H1 (cell line): Measurements from ENCODE around the gene PGLYRP2. TPM values are rescaled to one million over a fixed set of nuclear protein-coding genes. Genes with fewer than 3 reads are reported as not detected.
A peak's percentile ranks its signal among the peaks of the same experiment; 100 is the strongest.

ENCODE experiments used
- CTCF ChIA-PET: fragments of 300-600 bp; sonication (Branson Sonifier 250); formaldehyde crosslinking; loops from one replicate; lab custom pipeline; 2021; ENCODE audit not compliant: partially characterized antibody; lab: Charles Lee
- POLR2A ChIA-PET: fragments of 300-600 bp; sonication (Branson Sonifier 250); formaldehyde crosslinking; loops from one replicate; lab custom pipeline; 2021; ENCODE audit warnings: inconsistent platforms; ENCODE audit not compliant: partially characterized antibody; lab: Charles Lee
- DNase-seq, 2 experiments: peaks; one replicate each; pipeline versions ENCODE4 v3.0.0 to v3.0.0-alpha.2; 2010 to 2022; ENCODE audit warnings: low spot score in 2 of 2, low read depth in 1 of 2, mixed read lengths in 1 of 2
- FAIRE-seq: peaks from 2 replicates; lab custom pipeline; 2011; peaks lifted over from hg19 to GRCh38; lab: Jason Lieb, UNC
- H2AFZ ChIP-seq: 2 replicates; pipeline ENCODE4 v1.8.1; 2012; ENCODE audit warnings: low read length, inconsistent platforms
- H2AK5ac ChIP-seq: 2 replicates; pipeline ENCODE4 v1.6.1; 2013; ENCODE audit warnings: low read depth, low read length
- H2BK120ac ChIP-seq: replicated peaks from 2 replicates; pipeline ENCODE3; 2013; ENCODE audit warnings: low read depth, low read length, inconsistent platforms
- H2BK12ac ChIP-seq: 2 replicates; pipeline ENCODE4 v1.6.1; 2013; ENCODE audit warnings: low read depth, low read length
- H2BK15ac ChIP-seq: 2 replicates; pipeline ENCODE4 v1.6.1; 2013; ENCODE audit warnings: low read length
- H2BK20ac ChIP-seq: 2 replicates; pipeline ENCODE4 v1.6.1; 2013; ENCODE audit warnings: low read length
- H2BK5ac ChIP-seq: 2 replicates; pipeline ENCODE4 v1.6.1; 2013; ENCODE audit warnings: low read depth, low read length
- H3K14ac ChIP-seq: 2 replicates; pipeline ENCODE4 v1.6.1; 2013; ENCODE audit warnings: inconsistent platforms; ENCODE audit not compliant: insufficient read length
- H3K18ac ChIP-seq: 2 replicates; pipeline ENCODE4 v1.6.1; 2013; ENCODE audit warnings: low read length; ENCODE audit errors: extremely low read depth
- H3K23ac ChIP-seq: 2 replicates; pipeline ENCODE4 v1.6.1; 2013; ENCODE audit warnings: inconsistent platforms; ENCODE audit not compliant: insufficient read length
- H3K23me2 ChIP-seq: 2 replicates; pipeline ENCODE4 v1.6.1; 2013; ENCODE audit warnings: low read depth, low read length
- H3K27ac ChIP-seq: 2 replicates; pipeline ENCODE4 v1.6.1; 2011; ENCODE audit warnings: low read depth, low read length, inconsistent platforms
- H3K27me3 ChIP-seq, 4 experiments: replicated peaks in 1 of 4; 1 replicate in 1 of 4; 2 replicates in 3 of 4; pipeline versions ENCODE4 v1.6.1 to v1.8.1; 2011 to 2013; ENCODE audit warnings: low read length in 3 of 4, mild to moderate bottlenecking in 3 of 4, inconsistent platforms in 2 of 4, mixed read lengths in 2 of 4, moderate library complexity in 1 of 4; ENCODE audit not compliant: control insufficient read depth in 3 of 4, insufficient read depth in 3 of 4; ENCODE audit errors: extremely low read depth in 1 of 4
- H3K36me3 ChIP-seq, 4 experiments: 2 replicates each; pipeline versions ENCODE4 v1.6.1 to v1.8.1; 2011 to 2013; ENCODE audit warnings: mild to moderate bottlenecking in 4 of 4, low read length in 3 of 4, moderate library complexity in 2 of 4, control low read depth in 1 of 4, inconsistent platforms in 1 of 4; ENCODE audit not compliant: insufficient read depth in 4 of 4, control insufficient read depth in 2 of 4
- H3K4ac ChIP-seq: replicated peaks from 2 replicates; pipeline ENCODE3; 2013; ENCODE audit warnings: low read length, low read depth, mixed read lengths, inconsistent platforms; ENCODE audit not compliant: insufficient read length
- H3K4me1 ChIP-seq, 4 experiments: replicated peaks in 1 of 4; 1 replicate in 1 of 4; 2 replicates in 3 of 4; pipeline versions ENCODE4 v1.6.1 to v1.8.1; 2011 to 2013; ENCODE audit warnings: low read length in 3 of 4, inconsistent platforms in 2 of 4, mixed read lengths in 1 of 4; ENCODE audit not compliant: insufficient read depth in 4 of 4, control insufficient read depth in 3 of 4
- H3K4me2 ChIP-seq, 2 experiments: 2 replicates each; pipeline versions ENCODE4 v1.6.1 to v1.8.1; 2011 to 2013; ENCODE audit warnings: low read depth in 2 of 2, low read length in 2 of 2, control low read depth in 1 of 2, inconsistent platforms in 1 of 2, mild to moderate bottlenecking in 1 of 2; ENCODE audit not compliant: insufficient read depth in 1 of 2
- H3K4me3 ChIP-seq, 4 experiments: fragments of 200-600, 300-600 bp in 1 of 4; sonication (generic), shearing (Covaris generic), sonication (Bioruptor Twin) in 1 of 4; 2 replicates each; pipeline versions ENCODE4 v1.5.1 to v1.8.1; 2011 to 2016; ENCODE audit warnings: low read length in 4 of 4, low read depth in 3 of 4, control low read depth in 2 of 4, inconsistent platforms in 2 of 4, mild to moderate bottlenecking in 2 of 4, mixed read lengths in 1 of 4, moderate library complexity in 1 of 4; ENCODE audit not compliant: insufficient read depth in 2 of 4; ENCODE audit errors: extremely low read depth in 1 of 4
- H3K56ac ChIP-seq: replicated peaks from 2 replicates; pipeline ENCODE3; 2013; ENCODE audit warnings: low read depth, mild to moderate bottlenecking, mixed read lengths, low read length, inconsistent platforms; ENCODE audit not compliant: insufficient read length
- H3K79me1 ChIP-seq: 2 replicates; pipeline ENCODE4 v1.6.1; 2013; ENCODE audit warnings: low read depth, low read length, control low read depth
- H3K79me2 ChIP-seq, 2 experiments: 2 replicates each; pipeline versions ENCODE4 v1.6.1 to v1.8.1; 2012 to 2013; ENCODE audit warnings: low read length in 2 of 2, mild to moderate bottlenecking in 2 of 2, inconsistent platforms in 1 of 2; ENCODE audit not compliant: insufficient read depth in 2 of 2, control insufficient read depth in 1 of 2
- H3K9ac ChIP-seq, 4 experiments: replicated peaks in 1 of 4; 1 replicate in 1 of 4; 2 replicates in 3 of 4; pipeline versions ENCODE4 v1.6.1 to v1.8.1; 2011 to 2013; ENCODE audit warnings: low read depth in 3 of 4, low read length in 3 of 4, control low read depth in 2 of 4, mild to moderate bottlenecking in 2 of 4, moderate library complexity in 2 of 4, inconsistent platforms in 1 of 4; ENCODE audit errors: extremely low read depth in 1 of 4
- H3K9me3 ChIP-seq, 2 experiments: 2 replicates each; pipeline versions ENCODE4 v1.6.1 to v1.8.1; 2012 to 2013; ENCODE audit warnings: mild to moderate bottlenecking in 2 of 2, moderate library complexity in 2 of 2, control low read depth in 1 of 2, inconsistent platforms in 1 of 2, low read depth in 1 of 2, low read length in 1 of 2, mixed read lengths in 1 of 2; ENCODE audit not compliant: insufficient read depth in 2 of 2
- H4K20me1 ChIP-seq, 2 experiments: replicated peaks in 1 of 2; 2 replicates each; pipeline versions ENCODE3 to v1.8.1; 2011 to 2013; ENCODE audit warnings: inconsistent platforms in 2 of 2, low read length in 2 of 2, mild to moderate bottlenecking in 1 of 2; ENCODE audit not compliant: insufficient read depth in 2 of 2, control insufficient read depth in 1 of 2
- H4K5ac ChIP-seq: 2 replicates; pipeline ENCODE4 v1.6.1; 2013; ENCODE audit warnings: low read length, low read depth, mixed read lengths, inconsistent platforms; ENCODE audit not compliant: insufficient read length
- H4K8ac ChIP-seq: 2 replicates; pipeline ENCODE4 v1.8.0; 2013; ENCODE audit warnings: mild to moderate bottlenecking, moderate library complexity, low read length, inconsistent platforms; ENCODE audit not compliant: insufficient read depth; ENCODE audit errors: extremely low read depth
- H4K91ac ChIP-seq: replicated peaks from 2 replicates; pipeline ENCODE3; 2013; ENCODE audit warnings: low read length, mixed read lengths, inconsistent platforms; ENCODE audit not compliant: insufficient read length
- CBX8 ChIP-seq: fragments of 300-800, 300-1000 bp; sonication (generic); IDR thresholded peaks from 2 replicates; pipeline ENCODE4 v1.7.1; 2016; ENCODE audit warnings: low read depth, low read length, borderline replicate concordance
- KDM5A ChIP-seq: fragments of 200-600 bp; IDR thresholded peaks from 2 replicates; pipeline ENCODE4 v1.7.1; 2012; ENCODE audit warnings: mild to moderate bottlenecking, low read length, inconsistent platforms, mixed read lengths
- POU5F1 ChIP-seq: IDR thresholded peaks from 2 replicates; pipeline ENCODE4 v1.6.1; 2011; ENCODE audit warnings: low read depth, mild to moderate bottlenecking, low read length, moderate library complexity
- WGBS, 2 experiments: shearing (Covaris generic) in 1 of 2; methylation state at CpG; one replicate each; pipeline versions ENCODE4 v1.1.6 to v1.1.7; 2013 to 2015; ENCODE audit warnings: low lambda C conversion rate in 2 of 2, mixed read lengths in 2 of 2, inconsistent platforms in 1 of 2, low coverage in 1 of 2, missing lambda C conversion rate in 1 of 2; ENCODE audit not compliant: insufficient replicate concordance in 2 of 2, insufficient coverage in 1 of 2, insufficient read length in 1 of 2; ENCODE audit errors: extremely low coverage in 1 of 2, missing lambda C conversion rate in 1 of 2; 5-methylcytosine and 5-hydroxymethylcytosine counted together
- polyA plus RNA-seq, 7 experiments: library from polyadenylated mRNA; depleted of rRNA in 3 of 7; stranded (reverse) in 5 of 7; unstranded in 2 of 7; fragments of >200 nt in 5 of 7; fragments of 200-250 nt in 2 of 7; gene quantifications; 1 replicate in 5 of 7; 2 replicates in 1 of 7; 4 replicates in 1 of 7; pipeline versions ENCODE4 v1.2.1 to v1.2.3, GENCODE V29; 2011 to 2013; ENCODE audit warnings: missing spikeins in 2 of 7, mixed read lengths in 2 of 7
- total RNA-seq: library from RNA; stranded (reverse); fragmentation: NEBNext Ultra II Directional; extraction: Animal tissue kit (Norgen Biotek cat#: 25700); gene quantifications from 2 replicates; pipeline ENCODE4 v1.2.1, GENCODE V29; 2021
- TF ChIP-seq, protein P1 (sequence below): IDR thresholded peaks from 2 replicates; pipeline ENCODE4 v1.6.1; 2012; ENCODE audit warnings: inconsistent platforms

Gene PGLYRP2
- total and polyA plus RNA-seq, 2 of the 8 experiments (the other 6 are each of a cell fraction or from before 2014, with no cell fraction given): not detected

DNA sequence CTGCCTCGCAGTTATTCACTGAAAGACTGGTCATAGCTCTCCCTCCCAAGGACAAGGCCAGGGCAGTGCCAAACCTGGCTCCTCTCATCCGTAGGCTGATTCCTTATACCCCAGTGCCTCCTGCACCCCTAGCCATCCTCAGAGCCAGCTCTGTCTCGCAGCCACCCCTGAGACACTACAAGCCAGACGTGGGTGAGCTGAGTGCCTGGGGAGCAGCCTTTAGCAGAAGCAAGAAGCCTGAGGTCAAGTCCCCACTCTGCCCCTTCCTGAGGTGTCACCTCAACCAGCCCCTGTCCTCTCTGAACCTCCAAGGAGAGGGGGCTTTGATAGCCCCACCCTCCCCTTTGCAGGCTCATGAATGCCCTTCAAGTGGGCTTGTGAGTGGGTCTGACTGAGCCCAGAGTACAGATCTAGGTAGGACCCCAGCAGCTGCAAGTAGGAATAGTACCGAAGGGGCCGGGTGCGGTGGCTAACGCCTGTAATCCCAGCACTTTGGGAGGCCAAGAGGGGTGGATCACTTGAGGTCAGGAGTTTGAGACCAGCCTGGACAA is 45.7 kb downstream of the PGLYRP2 start:
- H3K56ac ChIP-seq: no peak overlapping the region
- no peak for TF ChIP-seq KDM5A
- TF ChIP-seq CBX8: no peak
- TF ChIP-seq, protein P1, sequence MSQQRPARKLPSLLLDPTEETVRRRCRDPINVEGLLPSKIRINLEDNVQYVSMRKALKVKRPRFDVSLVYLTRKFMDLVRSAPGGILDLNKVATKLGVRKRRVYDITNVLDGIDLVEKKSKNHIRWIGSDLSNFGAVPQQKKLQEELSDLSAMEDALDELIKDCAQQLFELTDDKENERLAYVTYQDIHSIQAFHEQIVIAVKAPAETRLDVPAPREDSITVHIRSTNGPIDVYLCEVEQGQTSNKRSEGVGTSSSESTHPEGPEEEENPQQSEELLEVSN: no peak
- no peak for TF ChIP-seq POU5F1
- CTCF ChIA-PET: interaction anchor here (0.6 to 7.5 kb wide), 4 partner anchors 14 to 1671 kb away, joined by 3 to 48 read pairs (median 3); partner anchors contain the start of gene AKAP8L
- H2AFZ ChIP-seq: peak overlapping the region; percentile 85
- WGBS, 2 experiments: 75% methylated on average over 8 of the region's 8 CpGs; no CpG with 5 or more reads in 1 of the 2 experiments
- peak overlapping the region; percentile 52 to 80 (median 80); a peak in 7 of 8 replicates for H3K4me3 ChIP-seq
- POLR2A ChIA-PET: interaction anchor here (0.7 to 5.3 kb wide), 5 partner anchors 14 to 368 kb away, joined by 3 to 58 read pairs (median 5); partner anchors contain the start of genes AKAP8 and AKAP8L
- no peak for FAIRE-seq
- H3K4me1 ChIP-seq: peaks cover 0 to 13% (median 8%) of the 10 kb centered on the region in 4 experiments; a peak in 6 of 7 replicates
- H3K23ac ChIP-seq: no peak overlapping the region
- peak overlapping the region; percentile 70 to 87 for H3K4me2 ChIP-seq
- H3K79me2 ChIP-seq: peaks cover 0 to 29% of the 10 kb centered on the region in 2 experiments; a peak in 2 of 4 replicates
- no peak overlapping the region for H4K5ac ChIP-seq
- no peak overlapping the region for H3K4ac ChIP-seq
- no peak overlapping the region; the same call in 1 of the 2 replicates for H2AK5ac ChIP-seq
- peak overlapping the region; percentile 68; the same call in 1 of the 2 replicates for H2BK12ac ChIP-seq
- H4K8ac ChIP-seq: no peak overlapping the region
- H2BK20ac ChIP-seq: no peak overlapping the region
- H4K91ac ChIP-seq: peak overlapping the region; percentile 54
- H3K23me2 ChIP-seq: peaks cover 10% of the 10 kb centered on the region
- no peak for DNase-seq
- peak overlapping the region; percentile 72; the same call in 1 of the 2 replicates for H2BK15ac ChIP-seq
- peaks cover 5 to 12% of the 10 kb centered on the region in 2 experiments for H4K20me1 ChIP-seq
- no peak overlapping the region for H2BK120ac ChIP-seq
- H3K9me3 ChIP-seq: no peaks in the 10 kb centered on the region
- no peak overlapping the region for H2BK5ac ChIP-seq
- no peaks in the 10 kb centered on the region; a peak in 1 of 7 replicates for H3K27me3 ChIP-seq
- no peaks in the 10 kb centered on the region for H3K36me3 ChIP-seq
- no peak overlapping the region for H3K27ac ChIP-seq
- peak overlapping the region in 2 of 4 experiments; percentile 0 to 4; a peak in 2 of 7 replicates for H3K9ac ChIP-seq
- no peak overlapping the region for H3K14ac ChIP-seq
- H3K18ac ChIP-seq: no peak overlapping the region
- H3K79me1 ChIP-seq: peaks cover 22% of the 10 kb centered on the region
